ENCODE results near the gene SGCG.

DNA sequence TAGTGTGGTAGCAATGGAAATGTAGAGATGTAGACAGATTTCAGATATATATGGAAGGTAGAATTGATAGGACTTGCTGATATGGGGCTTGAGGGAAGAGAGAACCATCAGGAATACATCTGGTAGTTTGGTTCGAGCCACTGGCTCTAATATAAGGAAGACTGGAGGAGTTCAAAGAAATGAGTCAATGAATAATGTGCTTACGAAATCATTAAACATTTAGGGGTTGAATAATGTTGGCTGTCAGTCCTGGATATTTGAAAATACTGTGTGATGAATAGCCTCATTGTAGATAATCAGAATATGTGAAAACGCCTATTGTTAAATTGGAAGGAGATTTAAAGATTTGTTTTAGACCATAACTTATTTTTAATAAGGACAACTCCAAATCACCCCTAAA, 21.6 kb downstream of the SGCG start:
- TF ChIP-seq EP300 (IDR thresholded peaks at IDR 0.05; ENCODE audit: borderline replicate concordance in 1 of 2, low read depth in 1 of 2, low read length in 1 of 2) (no peak), RFX5 (IDR thresholded peaks at IDR 0.05; ENCODE audit: low read length) (no peak), JUND (IDR thresholded peaks at IDR 0.05) (no peak), POLR2AphosphoS5 (IDR thresholded peaks at IDR 0.05; ENCODE audit: low read depth, low read length) (no peak), RCOR1 (IDR thresholded peaks at IDR 0.05; ENCODE audit: low read length) (no peak), TAF1 (IDR thresholded peaks at IDR 0.05; ENCODE audit: borderline replicate concordance, low read depth, low read length) (no peak), FOXM1 (IDR thresholded peaks at IDR 0.05; ENCODE audit: low read depth) (no peak)
- TF ChIP-seq, protein P1, sequence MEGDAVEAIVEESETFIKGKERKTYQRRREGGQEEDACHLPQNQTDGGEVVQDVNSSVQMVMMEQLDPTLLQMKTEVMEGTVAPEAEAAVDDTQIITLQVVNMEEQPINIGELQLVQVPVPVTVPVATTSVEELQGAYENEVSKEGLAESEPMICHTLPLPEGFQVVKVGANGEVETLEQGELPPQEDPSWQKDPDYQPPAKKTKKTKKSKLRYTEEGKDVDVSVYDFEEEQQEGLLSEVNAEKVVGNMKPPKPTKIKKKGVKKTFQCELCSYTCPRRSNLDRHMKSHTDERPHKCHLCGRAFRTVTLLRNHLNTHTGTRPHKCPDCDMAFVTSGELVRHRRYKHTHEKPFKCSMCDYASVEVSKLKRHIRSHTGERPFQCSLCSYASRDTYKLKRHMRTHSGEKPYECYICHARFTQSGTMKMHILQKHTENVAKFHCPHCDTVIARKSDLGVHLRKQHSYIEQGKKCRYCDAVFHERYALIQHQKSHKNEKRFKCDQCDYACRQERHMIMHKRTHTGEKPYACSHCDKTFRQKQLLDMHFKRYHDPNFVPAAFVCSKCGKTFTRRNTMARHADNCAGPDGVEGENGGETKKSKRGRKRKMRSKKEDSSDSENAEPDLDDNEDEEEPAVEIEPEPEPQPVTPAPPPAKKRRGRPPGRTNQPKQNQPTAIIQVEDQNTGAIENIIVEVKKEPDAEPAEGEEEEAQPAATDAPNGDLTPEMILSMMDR (IDR thresholded peaks at IDR 0.05), result no peak
- TF ChIP-seq, protein P2, sequence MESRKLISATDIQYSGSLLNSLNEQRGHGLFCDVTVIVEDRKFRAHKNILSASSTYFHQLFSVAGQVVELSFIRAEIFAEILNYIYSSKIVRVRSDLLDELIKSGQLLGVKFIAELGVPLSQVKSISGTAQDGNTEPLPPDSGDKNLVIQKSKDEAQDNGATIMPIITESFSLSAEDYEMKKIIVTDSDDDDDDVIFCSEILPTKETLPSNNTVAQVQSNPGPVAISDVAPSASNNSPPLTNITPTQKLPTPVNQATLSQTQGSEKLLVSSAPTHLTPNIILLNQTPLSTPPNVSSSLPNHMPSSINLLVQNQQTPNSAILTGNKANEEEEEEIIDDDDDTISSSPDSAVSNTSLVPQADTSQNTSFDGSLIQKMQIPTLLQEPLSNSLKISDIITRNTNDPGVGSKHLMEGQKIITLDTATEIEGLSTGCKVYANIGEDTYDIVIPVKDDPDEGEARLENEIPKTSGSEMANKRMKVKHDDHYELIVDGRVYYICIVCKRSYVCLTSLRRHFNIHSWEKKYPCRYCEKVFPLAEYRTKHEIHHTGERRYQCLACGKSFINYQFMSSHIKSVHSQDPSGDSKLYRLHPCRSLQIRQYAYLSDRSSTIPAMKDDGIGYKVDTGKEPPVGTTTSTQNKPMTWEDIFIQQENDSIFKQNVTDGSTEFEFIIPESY (IDR thresholded peaks at IDR 0.05; ENCODE audit: borderline replicate concordance, low read depth), result no peak
- TF ChIP-seq, protein P3, sequence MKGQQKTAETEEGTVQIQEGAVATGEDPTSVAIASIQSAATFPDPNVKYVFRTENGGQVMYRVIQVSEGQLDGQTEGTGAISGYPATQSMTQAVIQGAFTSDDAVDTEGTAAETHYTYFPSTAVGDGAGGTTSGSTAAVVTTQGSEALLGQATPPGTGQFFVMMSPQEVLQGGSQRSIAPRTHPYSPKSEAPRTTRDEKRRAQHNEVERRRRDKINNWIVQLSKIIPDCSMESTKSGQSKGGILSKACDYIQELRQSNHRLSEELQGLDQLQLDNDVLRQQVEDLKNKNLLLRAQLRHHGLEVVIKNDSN (IDR thresholded peaks at IDR 0.05; ENCODE audit: borderline replicate concordance, low read depth), result no peak
- TF ChIP-seq, protein P4, sequence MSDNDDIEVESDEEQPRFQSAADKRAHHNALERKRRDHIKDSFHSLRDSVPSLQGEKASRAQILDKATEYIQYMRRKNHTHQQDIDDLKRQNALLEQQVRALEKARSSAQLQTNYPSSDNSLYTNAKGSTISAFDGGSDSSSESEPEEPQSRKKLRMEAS (IDR thresholded peaks at IDR 0.05; ENCODE audit: low read depth), result no peak
